Thoracic aorta (tissue), 2 donors: ENCODE results near the gene CCDC8. TPM values are rescaled to one million over a fixed set of nuclear protein-coding genes. Genes with fewer than 3 reads are reported as not detected.

Source experiments
- ATAC-seq: fragments of 150-250 bp; one replicate; pipeline ENCODE4 v1.8.0; 2017; ENCODE audit warnings: low read depth; ENCODE audit not compliant: insufficient number of reproducible peaks, low FRiP score
- DNase-seq: peaks from one replicate; pipeline ENCODE4 v3.0.0-alpha.2; 2020; ENCODE audit warnings: low spot score
- H3K27ac ChIP-seq, 2 donors: fragments of 200-600 bp; sonication (generic); 1 replicate in 1 of 2; 2 replicates in 1 of 2; pipeline ENCODE4 v1.5.1; 2016; ENCODE audit warnings: mild to moderate bottlenecking in 2 of 2, moderate library complexity in 2 of 2
- H3K27me3 ChIP-seq: fragments of 200-600 bp; sonication (generic); replicated peaks from 2 replicates; pipeline ENCODE4 v1.6.0; 2016; ENCODE audit warnings: mild to moderate bottlenecking; ENCODE audit not compliant: insufficient read depth
- H3K36me3 ChIP-seq: fragments of 200-600 bp; sonication (generic); one replicate; pipeline ENCODE4 v1.5.1; 2016
- H3K4me1 ChIP-seq, 2 donors: fragments of 200-600 bp; sonication (generic); 1 replicate in 1 of 2; 2 replicates in 1 of 2; pipeline versions ENCODE4 v1.5.1 to v1.6.0; 2016; ENCODE audit warnings: low read depth in 2 of 2, mild to moderate bottlenecking in 1 of 2; ENCODE audit not compliant: control insufficient read depth in 1 of 2
- H3K4me3 ChIP-seq: fragments of 200-600 bp; sonication (generic); 2 replicates; pipeline ENCODE4 v1.5.1; 2016; ENCODE audit warnings: mild to moderate bottlenecking
- H3K9me3 ChIP-seq: fragments of 200-600 bp; sonication (generic); 2 replicates; pipeline ENCODE4 v1.5.1; 2016
- total RNA-seq, 2 donors: library from RNA; depleted of rRNA; stranded (reverse); fragments of >200 nt; gene quantifications; one replicate each; pipeline versions ENCODE4 v1.1.0 to v1.2.3, GENCODE V29; 2016
- TF ChIP-seq, protein P1 (sequence below): fragments of 200-600 bp; sonication (generic); IDR thresholded peaks from one replicate; pipeline ENCODE4 v1.5.1; 2019; ENCODE audit warnings: antibody characterized with exemption

CCDC8 gene, protein sequence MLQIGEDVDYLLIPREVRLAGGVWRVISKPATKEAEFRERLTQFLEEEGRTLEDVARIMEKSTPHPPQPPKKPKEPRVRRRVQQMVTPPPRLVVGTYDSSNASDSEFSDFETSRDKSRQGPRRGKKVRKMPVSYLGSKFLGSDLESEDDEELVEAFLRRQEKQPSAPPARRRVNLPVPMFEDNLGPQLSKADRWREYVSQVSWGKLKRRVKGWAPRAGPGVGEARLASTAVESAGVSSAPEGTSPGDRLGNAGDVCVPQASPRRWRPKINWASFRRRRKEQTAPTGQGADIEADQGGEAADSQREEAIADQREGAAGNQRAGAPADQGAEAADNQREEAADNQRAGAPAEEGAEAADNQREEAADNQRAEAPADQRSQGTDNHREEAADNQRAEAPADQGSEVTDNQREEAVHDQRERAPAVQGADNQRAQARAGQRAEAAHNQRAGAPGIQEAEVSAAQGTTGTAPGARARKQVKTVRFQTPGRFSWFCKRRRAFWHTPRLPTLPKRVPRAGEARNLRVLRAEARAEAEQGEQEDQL
- total RNA-seq = 10 to 100 TPM; 22.6 to 23.0 TPM

DNA sequence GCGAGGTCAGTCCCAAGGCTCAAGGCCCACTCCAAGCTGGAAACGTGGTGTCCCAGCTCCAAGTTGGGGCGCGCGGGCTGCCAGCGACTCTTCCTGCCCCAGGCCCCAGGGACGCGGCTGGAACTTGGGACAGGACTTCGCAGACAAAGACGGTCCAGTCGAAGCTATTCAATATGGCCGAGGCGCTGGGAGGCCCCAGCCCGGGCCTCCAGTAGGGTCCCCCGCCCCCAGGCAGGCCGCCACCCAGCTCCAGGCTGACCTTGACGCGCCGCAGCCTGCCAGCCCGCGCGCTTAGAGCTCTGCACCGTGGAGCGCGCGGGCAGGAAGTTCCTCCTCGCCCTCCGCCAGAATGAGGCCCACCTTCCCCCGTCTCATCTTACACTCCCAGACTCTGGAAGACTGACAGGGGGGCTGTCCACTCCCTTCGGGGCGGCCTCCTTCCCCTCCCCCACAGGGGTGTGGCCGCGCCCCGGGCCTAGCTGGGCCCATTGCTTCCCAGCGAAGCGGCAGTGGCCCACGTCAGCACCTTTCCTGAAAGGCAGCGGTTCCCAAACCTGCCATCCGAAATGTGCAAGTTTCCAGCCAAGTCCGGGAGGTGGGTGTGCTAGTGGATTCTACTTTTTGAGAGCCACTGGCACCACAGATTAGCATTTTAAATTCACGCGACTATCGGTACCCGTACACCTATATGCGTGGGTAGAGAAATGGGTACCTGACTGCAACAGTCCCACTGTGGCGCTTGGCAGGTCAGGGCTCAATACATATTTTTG is at the start of gene CCDC8:
Gene CCDC8 (minus strand): TSS at position 303 of the 770 bp plus-strand sequence. CDS start 754 bp downstream, outside the sequence.
- TF ChIP-seq, protein P1, sequence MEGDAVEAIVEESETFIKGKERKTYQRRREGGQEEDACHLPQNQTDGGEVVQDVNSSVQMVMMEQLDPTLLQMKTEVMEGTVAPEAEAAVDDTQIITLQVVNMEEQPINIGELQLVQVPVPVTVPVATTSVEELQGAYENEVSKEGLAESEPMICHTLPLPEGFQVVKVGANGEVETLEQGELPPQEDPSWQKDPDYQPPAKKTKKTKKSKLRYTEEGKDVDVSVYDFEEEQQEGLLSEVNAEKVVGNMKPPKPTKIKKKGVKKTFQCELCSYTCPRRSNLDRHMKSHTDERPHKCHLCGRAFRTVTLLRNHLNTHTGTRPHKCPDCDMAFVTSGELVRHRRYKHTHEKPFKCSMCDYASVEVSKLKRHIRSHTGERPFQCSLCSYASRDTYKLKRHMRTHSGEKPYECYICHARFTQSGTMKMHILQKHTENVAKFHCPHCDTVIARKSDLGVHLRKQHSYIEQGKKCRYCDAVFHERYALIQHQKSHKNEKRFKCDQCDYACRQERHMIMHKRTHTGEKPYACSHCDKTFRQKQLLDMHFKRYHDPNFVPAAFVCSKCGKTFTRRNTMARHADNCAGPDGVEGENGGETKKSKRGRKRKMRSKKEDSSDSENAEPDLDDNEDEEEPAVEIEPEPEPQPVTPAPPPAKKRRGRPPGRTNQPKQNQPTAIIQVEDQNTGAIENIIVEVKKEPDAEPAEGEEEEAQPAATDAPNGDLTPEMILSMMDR = no peak
- H3K27ac ChIP-seq = peak within 1 kb of the TSS; percentile 83 to 88
- ATAC-seq = peak; percentile 27
- no peaks in the 10 kb centered on the region for H3K36me3 ChIP-seq
- H3K27me3 ChIP-seq = no peaks in the 10 kb centered on the region
- H3K4me1 ChIP-seq = peaks cover 25 to 48% of the 10 kb centered on the region in 2 donors
- no peaks in the 10 kb centered on the region for H3K9me3 ChIP-seq
- peak within 1 kb of the TSS; percentile 78 for H3K4me3 ChIP-seq
- DNase-seq = no peak

DNA sequence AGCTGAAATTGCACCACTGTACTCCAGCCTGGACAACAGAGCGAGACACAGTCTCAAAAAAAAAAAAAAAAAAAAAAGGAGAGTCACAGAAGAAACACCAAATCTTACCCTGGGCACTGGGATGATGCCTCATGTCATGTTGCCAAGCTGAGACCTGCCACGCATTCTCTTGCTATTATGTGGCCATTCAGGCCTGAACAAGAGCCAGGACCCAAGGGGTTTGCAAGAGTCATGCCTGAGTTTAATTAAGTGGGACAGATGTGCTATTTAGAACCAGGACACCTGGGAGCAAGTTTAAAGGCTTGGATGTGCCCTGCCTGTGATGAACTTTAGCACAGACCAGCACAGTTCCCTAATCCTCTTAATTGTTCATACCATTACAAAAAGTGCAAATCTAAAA is 48.2 kb upstream of the CCDC8 start:
- TF ChIP-seq, protein P1 = no peak
- Histone ChIP-seq H3K4me1 (peaks cover 0 to 12% of the 10 kb centered on the region in 2 donors), H3K27me3 (no peaks in the 10 kb centered on the region), H3K4me3 (no peak overlapping the region), H3K9me3 (no peaks in the 10 kb centered on the region), H3K36me3 (no peaks in the 10 kb centered on the region), H3K27ac (no peak overlapping the region)
- no peak for DNase-seq
- ATAC-seq = no peak

DNA sequence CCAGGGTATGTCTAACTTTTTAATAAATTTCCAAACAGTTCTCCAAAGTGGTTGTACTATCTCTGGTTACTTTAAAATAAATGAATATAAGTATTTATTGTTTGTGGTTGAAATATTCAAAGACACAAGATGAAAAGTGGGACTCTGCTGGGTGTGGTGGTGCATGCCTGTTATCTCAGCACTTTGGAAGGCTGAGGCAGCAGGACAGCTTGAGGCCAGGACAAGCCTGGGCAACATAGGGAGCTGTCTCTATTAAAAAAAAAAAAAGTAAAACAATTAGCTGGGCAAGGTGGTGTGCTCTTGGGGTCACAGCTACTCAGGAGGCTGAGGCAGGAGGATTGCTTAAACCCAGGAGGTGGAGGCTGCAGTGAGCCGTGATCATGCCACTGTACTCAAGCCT is 47.6 kb upstream of the CCDC8 start:
- TF ChIP-seq, protein P1 = no peak
- H3K36me3 ChIP-seq = no peaks in the 10 kb centered on the region
- no peaks in the 10 kb centered on the region for H3K27me3 ChIP-seq
- no peak overlapping the region for H3K27ac ChIP-seq
- no peak overlapping the region for H3K4me3 ChIP-seq
- DNase-seq (no peak), ATAC-seq (no peak)
- no peaks in the 10 kb centered on the region for H3K9me3 ChIP-seq
- H3K4me1 ChIP-seq = peaks cover 0 to 14% of the 10 kb centered on the region in 2 donors

DNA sequence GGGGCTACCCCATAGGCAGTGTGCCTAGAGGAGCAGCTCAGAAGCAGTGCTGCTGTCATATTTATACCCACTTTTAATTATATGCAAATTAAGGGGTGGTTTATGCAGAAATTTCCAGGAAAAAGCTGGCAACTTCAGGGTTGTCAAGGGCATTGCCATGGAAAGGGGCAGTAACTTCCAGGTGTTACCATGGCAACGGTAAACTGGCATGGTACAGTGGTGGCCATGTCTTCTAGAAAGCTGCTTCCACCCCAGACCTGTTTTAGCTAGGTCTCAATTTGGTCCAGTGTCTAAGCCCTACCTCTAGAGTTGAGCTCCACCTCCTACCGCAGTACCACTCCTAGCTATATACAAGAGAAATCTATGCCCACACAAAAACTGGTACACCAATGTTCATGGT is 46.7 kb upstream of the CCDC8 start:
- Histone ChIP-seq H3K4me3 (no peak overlapping the region), H3K27ac (no peak overlapping the region), H3K9me3 (no peaks in the 10 kb centered on the region), H3K36me3 (no peaks in the 10 kb centered on the region), H3K4me1 (peaks cover 0 to 14% of the 10 kb centered on the region in 2 donors), H3K27me3 (no peaks in the 10 kb centered on the region)
- ATAC-seq (no peak), DNase-seq (no peak)
- TF ChIP-seq, protein P1 = no peak

DNA sequence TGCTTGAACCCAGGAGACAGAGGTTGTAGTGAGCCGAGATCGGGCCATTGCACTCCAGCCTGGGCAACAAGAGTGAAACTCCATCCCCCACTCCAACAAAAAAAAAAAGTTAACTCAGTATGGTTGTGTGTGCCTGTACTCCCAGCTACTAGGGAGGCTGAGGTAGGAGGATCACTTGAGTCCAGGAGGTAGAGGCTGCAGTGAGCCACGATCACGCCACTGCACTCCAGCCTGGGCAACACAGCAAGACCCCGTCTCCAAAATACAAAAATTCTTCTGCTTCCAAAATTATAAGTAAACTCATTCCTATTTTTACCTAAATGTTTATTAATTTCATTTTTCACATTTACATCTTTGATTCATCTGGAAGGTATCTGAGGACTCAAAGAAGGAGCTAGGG is 43.6 kb upstream of the CCDC8 start:
- Histone ChIP-seq H3K4me1 (peaks cover 0 to 28% of the 10 kb centered on the region in 2 donors), H3K36me3 (no peaks in the 10 kb centered on the region), H3K9me3 (no peaks in the 10 kb centered on the region), H3K27me3 (no peaks in the 10 kb centered on the region), H3K4me3 (no peak overlapping the region), H3K27ac (peak overlapping the region; percentile 43 to 66)
- ATAC-seq (no peak), DNase-seq (no peak)
- TF ChIP-seq, protein P1 = no peak
